Measurements from ENCODE around the gene CXCL10.
"Not testable (repeated sequence)": the region's sequence is repeated elsewhere in the genome, so short reads cannot be mapped to it uniquely, and the experiment has no call there.

The CXCL10 gene

DNA sequence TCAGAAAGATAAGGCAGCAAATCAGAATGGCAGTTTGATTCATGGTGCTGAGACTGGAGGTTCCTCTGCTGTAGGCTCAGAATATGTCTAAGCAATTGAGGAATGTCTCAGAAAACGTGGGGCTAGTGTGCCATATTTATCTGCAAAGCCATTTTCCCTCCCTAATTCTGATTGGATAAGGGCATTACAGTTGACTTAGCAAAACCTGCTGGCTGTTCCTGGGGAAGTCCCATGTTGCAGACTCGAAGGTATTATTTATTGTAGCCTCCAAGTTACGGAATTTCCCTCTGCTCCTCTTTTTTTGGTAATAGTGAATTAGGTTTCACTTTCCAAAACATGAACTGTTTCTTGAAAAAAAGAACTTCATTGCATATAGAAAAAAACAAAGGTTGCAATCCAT lies at the start of gene CXCL10:
TSS of gene CXCL10 (minus strand) at position 109 of the 400 bp plus-strand sequence. CDS start at position 43, 66 bp downstream.
- FAIRE-seq = no peak

DNA sequence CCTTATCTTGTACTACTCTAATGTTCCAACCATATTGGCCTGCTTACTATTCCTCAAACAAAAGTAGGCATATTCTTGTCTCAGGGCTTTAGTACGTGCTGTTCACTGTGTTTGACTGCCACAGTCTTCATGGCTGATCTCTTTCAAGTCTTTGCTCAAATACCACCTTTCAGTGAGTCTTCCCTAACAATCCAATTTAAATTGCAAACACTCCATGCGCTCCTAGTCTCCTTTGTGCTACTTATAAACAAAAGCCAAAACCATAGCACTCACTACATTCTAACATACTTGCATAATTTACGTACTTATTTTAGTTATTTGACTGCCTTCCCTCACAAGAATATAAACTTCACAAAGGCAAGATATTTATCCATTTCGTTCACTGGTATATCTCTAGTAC lies 49.5 kb upstream of the CXCL10 start:
- no peak for FAIRE-seq

DNA sequence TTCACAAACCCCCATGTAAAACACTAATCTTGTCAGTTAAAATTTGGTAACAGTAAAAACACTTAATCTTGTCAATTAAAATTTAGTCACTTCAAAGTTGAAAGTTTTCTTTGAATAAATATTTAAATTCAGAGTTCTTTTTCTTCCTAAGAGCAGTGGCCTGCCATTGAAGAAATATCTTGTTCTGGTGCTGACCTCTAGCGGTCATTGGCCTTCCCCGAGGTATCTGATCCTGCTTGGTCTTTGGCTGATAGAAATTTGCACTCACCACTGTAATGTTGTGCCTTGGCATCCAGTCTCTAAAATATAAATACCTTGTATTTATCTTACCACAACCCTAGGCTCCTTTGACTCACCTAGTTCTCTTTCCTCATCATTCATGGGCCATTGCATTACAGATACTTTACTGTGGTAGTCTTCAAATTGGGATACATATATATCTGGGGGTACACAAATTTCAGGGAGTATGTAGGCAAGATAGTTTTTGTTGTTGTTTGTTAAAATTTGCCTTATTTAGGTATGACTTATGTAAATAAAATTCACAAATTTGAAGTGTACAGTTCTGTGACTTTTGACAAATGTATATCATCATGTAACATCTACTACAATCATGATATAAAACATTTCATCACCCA lies 44.5 kb upstream of the CXCL10 start:
- FAIRE-seq = no peak

DNA sequence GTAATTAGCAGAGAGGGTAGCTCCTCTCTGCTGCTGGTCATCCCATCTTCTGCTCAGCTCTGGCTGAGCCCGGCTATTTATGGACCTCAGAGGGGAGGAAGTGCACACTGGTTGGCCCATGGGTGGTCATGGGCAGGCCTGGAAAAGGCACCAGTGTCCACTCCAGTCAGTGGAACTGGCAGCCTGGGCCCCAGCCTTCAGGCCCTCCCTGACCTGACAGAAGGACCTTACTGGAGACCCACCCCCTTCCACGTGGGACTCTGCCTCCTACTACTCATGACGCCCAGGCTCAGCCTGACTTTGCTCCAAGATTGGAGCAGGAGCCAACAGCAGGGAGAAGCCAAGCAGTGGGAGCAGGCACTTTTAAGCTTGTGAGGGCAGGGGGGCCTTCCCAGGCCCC lies 43.2 kb upstream of the CXCL10 start:
- FAIRE-seq = no peak

DNA sequence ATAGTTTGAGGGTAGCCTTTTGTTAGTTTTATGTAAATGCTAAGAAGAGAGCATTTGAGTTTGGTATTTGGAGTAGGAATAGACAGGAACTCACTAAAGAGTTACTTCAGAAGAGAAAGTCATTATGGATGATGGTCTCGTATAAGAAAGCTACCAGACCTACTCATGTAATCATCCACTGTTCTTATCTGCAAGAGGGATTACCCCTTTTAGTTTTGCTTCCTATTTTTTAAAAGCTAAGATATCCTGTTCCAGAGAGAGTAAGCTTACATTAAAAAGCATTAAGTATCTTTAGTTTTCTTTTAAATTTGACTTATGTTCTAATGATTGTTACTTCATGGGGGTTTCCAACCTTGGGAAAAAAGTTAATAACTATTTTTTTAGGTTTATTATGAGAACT lies 38.7 kb upstream of the CXCL10 start:
- FAIRE-seq = peak; percentile 61

DNA sequence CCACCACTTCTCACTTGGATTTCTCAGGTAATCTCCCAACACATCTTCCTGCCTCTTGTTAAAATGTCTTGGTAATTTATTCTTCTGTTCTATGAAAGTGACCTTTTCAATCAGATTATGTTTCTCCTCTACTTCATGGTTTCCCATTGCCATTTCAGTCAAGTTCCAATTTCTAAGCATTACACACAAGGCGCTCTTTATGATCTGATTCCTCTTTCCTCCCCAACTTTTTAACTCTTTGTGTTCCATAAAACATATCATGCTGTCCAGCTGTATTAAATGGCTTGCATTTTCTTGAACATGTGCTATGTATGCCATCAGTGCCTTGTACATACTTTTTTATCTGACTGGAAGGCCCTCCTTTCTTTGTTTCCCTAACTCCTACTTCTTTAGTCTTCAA lies 38.1 kb upstream of the CXCL10 start:
- no peak for FAIRE-seq

DNA sequence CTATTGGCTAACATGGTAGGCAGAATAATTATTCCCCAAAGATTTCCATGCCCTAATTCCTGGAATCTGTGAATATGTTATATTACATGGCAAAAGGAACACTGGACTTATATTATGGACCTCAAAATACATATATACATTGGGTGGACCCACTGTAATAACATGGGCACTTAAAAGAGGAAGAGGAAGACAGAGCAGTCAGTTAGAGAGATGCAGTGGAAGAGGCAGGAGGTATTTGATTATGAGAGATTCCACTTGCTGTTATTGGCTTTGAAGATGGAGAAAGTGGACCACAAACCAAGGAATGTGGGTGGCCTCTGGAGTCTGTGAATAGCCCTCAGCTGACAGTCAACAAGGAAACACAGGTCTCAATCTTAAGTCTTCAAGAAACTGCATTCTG lies 37.2 kb upstream of the CXCL10 start:
- no peak for FAIRE-seq

DNA sequence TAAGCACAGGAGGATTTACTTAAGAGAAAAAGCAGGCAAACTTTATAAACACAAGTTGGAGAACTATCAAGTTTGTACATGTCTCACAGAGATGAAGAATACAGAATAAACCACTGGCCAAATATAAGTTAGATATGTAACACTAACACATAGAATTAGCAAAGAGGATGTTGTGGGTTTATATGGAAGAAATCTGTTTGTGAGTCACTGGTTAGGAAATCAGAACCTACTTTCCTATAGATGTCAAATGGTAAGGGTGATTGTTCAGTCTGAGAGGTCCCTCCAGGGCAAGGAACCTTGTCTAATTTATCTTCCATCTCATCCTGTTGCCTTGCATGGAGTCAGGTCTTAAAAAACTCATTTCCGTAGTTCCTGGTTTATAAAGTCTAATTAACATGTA lies 36.5 kb upstream of the CXCL10 start:
- FAIRE-seq = no peak

DNA sequence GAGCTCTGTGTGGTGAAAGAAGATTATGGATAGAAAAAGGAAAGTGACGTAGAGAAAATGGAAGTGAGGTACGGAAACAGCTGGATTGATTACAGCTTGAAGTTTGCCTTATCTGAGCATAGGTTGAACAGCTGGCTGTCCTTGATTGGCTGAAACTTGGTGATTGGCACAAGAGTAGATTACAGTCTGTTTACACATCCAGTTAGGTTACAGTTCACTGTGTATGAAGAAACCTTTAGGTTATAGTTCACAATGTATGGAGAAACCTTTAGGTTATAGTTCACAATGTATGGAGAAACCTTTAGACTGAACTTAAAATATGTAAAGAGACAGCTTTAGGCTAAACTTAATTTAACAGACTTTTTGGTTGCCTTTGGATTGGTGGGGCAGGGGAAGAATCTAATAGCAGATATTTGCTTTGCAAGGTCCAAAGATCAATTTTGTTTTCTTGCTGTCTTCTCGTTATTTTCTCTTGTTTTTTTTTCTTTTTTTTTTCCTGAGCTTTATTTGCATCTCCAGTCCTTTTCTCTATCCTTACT lies 35.7 kb upstream of the CXCL10 start:
- FAIRE-seq = peak; percentile 21

DNA sequence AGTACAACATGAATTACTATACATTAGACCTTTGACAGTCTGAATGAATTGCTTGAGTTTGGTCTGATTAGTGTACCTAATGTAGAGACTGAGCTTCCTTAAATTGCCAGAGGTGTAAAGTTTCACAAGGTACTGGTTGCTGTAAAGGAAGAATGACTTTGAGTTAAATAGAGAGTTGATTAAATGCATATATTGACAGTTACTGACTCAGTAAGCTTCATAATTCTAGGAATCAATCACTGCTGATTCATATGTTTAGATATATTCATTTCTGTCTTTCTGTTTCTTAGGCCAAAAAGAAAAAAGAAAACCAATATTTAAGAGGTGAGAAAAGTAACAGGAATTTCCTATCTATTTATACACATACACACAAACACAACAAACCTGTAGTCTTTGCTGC lies 35.0 kb upstream of the CXCL10 start:
- no peak for FAIRE-seq

DNA sequence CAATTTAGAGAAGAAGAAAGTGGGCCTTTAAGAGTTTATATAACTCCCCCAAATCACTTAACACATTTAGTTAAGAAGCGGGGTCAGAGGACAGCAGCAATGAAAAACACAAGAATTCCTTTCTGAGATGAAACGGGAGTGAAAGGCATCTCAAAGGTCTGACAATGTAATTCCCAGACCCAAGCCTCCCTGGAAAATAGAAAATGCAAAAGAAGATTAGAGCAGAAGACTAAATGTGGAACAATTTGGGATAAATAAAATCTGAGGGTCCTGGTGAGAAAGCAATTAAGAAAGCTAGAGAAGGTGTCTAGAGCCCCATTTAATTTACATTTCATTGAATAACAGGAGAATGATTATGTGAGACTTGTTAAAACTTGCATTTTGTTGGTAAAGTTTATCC lies 32.1 kb upstream of the CXCL10 start:
- FAIRE-seq = no peak

DNA sequence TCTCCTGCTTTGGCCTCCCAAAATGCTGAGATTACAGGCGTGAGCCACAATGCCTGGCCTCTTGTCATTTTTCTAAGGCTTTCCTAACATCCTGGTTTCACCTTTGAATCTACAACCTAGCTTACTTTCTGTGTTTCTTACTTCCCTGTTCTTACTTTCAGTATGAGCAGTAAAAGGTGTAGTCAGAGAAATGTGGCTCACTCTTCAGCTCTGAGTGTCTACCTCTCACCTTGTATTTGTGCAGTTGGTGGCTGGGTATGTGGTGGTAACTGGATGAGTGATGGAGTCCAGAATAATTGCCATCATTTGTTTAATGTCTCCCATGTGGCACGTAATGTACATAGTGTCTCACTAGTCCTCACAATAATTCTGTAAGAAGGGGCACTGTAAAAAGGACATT lies 31.7 kb upstream of the CXCL10 start:
- no peak for FAIRE-seq

DNA sequence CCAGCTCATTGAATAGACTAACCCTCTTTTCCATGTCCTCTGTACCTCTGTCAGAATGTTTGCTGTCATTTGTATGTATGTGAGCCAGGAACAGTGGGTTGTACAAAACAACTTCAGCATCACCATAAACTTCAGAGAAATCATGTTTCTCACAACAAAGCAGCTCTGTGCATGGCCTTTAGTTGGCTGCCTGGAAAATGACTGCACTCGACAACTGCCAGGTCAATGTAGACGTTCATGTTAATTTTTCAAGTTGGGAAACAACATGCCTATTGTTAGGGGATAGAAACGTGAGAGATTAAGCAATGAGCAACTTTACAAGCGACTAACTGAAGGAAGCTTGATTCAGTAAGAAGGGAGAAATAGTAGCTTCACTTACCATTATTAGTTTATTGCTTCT lies 30.4 kb upstream of the CXCL10 start:
- no peak for FAIRE-seq

DNA sequence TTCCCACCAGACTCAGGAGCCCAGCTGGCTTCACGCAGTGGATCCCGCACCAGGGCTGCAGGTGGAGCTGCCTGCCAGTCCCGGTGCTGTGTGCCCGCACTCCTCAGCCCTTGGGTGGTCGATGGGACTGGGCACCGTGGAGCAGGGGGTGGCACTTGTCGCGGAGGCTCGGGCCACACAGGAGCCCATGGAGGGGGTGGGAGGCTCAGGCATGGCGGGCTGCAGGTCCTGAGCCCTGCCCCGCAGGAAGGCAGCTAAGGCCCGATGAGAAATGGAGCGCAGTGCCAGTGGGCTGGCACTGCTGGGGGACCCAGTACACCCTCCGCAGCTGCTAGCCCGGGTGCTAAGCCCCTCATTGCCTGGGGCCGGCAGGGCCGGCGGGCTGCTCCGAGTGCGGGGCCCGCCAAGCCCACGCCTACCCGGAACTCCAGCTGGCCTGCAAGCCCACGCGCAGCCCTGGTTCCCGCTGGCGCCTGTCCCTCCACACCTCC lies 27.3 kb upstream of the CXCL10 start:
- FAIRE-seq = not testable (repeated sequence)

DNA sequence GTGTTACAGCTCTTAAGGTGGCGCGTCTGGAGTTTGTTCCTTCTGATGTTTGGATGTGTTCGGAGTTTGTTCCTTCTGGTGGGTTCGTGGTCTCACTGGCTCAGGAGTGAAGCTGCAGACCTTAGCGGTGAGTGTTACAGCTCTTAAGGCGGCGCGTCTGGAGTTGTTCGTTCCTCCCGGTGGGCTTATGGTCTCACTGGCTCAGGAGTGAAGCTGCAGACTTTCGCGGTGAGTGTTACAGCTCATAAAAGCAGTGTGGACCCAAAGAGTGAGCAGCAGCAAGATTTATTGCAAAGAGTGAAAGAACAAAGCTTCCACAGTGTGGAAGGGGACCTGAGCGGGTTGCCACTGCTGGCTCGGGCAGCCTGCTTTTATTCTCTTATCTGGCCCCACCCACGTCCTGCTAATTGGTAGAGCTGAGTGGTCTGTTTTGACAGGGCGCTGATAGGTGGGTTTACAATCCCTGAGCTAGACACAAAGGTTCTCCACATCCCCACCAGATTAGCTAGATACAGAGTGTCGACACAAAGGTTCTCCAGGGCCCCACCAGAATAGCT lies 26.6 kb upstream of the CXCL10 start:
- FAIRE-seq = not testable (repeated sequence)

DNA sequence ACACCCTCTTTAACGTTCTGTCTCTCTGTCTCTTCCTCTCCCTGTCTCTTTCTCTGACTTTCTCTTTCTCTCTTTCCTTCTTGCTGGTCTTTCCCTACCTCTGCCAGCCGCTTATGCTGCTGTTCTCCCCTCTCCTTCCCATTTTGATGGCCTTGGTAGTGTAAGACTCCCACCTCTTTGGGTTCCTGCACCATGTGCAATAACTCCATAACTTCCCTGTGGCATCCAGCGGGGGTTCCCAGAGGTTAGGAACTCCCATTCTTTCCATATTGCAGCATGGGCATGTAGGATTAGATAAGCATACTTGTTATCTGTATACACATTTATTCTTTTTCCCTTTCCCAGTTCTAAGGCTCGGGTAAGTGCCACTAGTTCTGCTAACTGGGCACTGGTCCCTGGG lies 21.4 kb upstream of the CXCL10 start:
- FAIRE-seq = not testable (repeated sequence)

DNA sequence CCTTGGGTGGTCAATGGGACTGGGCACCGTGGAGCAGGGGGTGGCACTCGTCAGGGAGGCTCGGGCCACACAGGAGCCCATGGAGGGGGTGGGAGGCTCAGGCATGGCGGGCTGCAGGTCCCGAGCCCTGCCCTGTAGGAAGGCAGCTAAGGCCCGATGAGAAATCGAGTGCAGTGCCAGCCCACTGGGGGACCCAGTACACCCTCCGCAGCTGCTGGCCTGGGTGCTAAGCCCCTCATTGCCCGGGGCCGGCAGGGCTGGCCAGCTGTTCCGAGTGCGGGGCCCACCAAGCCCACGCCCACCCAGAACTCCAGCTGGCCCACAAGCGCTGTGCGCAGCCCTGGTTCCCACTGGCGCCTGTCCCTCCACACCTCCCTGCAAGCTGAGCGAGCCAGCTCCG lies 20.0 kb upstream of the CXCL10 start:
- not testable (repeated sequence) for FAIRE-seq

DNA sequence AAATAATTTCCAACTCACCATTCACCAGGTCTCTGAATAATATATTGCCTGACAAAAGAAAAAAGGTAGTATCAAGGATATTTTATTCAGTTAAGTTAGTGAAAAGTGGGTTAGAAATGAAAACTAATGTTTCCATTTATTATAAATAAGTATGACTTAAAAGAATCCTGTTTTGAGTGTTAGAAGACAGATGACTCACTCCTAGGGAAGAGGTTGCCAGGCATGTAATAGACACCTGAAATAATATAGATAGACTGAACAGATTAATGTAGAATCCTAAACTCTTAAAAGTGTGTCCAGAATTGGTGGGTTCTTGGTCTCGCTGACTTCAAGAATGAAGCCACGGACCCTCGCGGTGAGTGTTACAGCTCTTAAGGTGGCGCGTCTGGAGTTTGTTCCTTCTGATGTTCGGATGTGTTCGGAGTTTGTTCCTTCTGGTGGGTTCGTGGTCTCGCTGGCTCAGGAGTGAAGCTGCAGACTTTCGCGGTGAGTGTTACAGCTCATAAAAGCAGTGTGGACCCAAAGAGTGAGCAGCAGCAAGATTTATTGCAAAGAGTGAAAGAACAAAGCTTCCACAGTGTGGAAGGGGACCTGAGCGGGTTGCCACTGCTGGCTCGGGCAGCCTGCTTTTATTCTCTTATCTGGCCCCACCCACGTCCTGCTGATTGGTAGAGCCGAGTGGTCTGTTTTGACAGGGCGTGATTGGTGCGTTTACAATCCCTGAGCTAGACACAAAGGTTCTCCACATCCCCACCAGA lies 19.1 kb upstream of the CXCL10 start:
- not testable (repeated sequence) for FAIRE-seq

DNA sequence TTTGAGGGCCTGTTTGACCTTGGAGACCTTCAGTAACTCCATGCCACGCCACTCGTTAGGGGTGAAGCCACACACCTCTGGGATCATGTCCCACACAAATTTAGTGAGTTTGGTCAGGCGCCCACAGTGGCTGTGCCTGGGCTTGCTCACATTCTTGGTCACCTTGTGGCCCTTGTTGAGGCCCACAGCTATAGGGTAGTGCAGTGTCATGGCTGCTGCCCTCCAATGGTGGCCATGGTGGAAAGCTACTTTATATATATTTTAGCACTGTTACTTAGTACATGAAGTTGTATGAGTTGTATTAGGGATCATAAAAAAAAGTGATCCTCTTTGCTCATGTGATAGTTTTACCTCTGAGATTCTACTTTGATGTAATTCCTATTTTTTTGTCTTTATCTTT lies 13.6 kb upstream of the CXCL10 start:
- FAIRE-seq = no peak

DNA sequence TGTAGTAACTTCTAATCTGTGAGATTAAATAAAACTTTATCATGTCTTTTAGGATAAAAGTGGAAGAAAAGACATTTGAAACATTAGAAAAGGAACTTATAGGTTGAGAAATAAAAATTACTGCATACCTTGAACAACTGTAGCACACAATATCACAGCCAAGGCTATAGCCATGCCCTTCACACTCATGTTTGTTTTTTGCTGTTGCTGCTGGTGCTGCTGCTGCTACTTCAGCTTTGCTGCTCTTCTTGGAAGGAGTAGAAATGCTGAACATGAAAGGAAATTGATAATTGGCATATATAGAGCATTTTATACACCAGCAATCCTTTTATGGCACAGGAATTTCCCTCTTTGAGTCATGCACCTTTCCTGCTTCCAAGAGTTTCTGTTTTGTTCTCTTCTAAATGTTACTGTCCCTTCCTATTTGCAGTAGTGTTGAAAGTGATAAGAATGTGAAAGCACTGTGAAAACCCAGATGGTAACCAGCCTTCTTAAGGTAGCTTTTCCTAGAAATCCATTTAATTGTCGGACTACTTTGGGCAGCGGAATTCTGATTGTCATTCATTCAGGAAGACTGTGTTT lies 12.6 kb upstream of the CXCL10 start, which contains the start of gene CXCL11:
TSS of gene CXCL11 (minus strand) at position 272 of the 582 bp plus-strand sequence. CDS start at position 189, 83 bp downstream.
- FAIRE-seq = no peak

DNA sequence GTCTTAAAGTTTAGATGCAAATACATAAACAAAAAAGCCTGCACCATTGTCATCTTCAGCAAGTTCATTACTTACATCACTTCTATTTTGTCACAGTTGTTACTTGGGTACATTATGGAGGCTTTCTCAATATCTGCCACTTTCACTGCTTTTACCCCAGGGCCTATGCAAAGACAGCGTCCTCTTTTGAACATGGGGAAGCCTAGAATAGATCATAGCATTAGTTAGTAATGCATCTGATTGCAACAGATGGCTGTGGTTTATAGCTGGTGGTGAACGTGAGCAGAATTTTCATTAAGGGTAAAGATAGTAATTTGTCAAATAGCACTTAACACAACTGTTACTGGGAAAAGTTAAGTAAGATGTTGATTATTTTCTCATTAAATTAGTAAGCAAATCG lies 11.8 kb upstream of the CXCL10 start:
- no peak for FAIRE-seq

DNA sequence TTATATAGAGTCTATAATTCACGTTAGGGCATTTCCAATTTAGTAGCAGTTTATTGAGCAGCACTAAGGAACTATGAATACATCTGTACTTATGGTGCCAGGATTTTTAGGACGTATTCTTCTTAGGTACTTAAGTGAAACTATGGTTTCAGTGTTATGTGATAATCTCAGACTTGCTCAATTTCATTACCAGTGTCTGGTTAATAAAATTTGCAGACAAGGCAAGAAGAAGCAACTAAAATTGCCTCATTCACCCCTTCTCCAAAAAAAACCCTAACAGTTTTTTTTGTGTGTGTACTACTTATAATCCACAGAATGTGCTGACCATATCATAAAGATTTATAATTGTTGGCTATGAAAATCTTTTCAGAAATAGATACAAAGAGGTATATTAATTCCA lies 6.0 kb upstream of the CXCL10 start:
- FAIRE-seq = no peak

DNA sequence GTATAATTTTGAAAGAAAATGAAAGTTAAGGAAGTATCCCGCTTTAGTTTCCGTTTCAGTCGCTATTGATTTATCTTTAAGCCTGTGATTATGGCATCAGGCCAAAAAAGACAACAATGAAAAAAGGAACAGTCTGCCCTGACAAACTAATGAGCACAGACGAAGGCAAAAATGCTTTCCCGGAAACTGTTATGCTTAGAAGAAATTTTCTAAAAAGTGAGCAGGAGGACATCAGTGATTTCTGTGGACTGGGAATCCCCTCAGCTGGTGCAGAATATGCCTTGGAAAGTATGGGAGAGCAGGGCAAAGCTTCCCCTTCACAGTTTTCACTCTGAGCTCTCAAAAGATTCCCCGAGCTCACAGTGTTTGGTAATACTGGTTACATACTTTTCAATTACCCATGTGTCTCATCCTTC lies 5.1 kb upstream of the CXCL10 start:
- no peak for FAIRE-seq

All from colon (tissue), 2 donors.